Naive thymus-derived CD8-positive, alpha-beta T cell (primary cell): ENCODE results near the gene OLFML2A. TPM values are rescaled to one million over a fixed set of nuclear protein-coding genes. Genes with fewer than 3 reads are reported as not detected.

Experiments used
- ATAC-seq, 2 donors: fragments of 150-1000 bp; cut with Tn5 transposase in 1 of 2; sonication (Bioruptor Pico), chemical (Tn5 transposase) in 1 of 2; 1 replicate in 1 of 2; 2 replicates in 1 of 2; pipeline ENCODE4 v1.10.0; 2021; ENCODE audit warnings: mild to moderate bottlenecking in 2 of 2, moderate library complexity in 2 of 2
- POLR2A ChIA-PET: fragments of 350-600 bp; sonication (Branson Sonifier 250); formaldehyde crosslinking; loops from one replicate; lab custom pipeline; 2021; ENCODE audit warnings: antibody characterized with exemption; lab: Charles Lee
- DNase-seq, 10 donors: peaks; one replicate each; pipeline versions ENCODE4 v3.0.0 to v3.0.0-alpha.2; 2020 to 2022
- H3K27ac Mint-ChIP-seq, 10 donors: one replicate each; pipeline ENCODE4 v1.8.0; 2020 to 2022; ENCODE audit warnings: mild to moderate bottlenecking in 10 of 10, mixed read lengths in 10 of 10, moderate library complexity in 4 of 10, inconsistent platforms in 1 of 10
- H3K27me3 Mint-ChIP-seq, 5 donors: one replicate each; pipeline ENCODE4 v1.8.0; 2021 to 2022; ENCODE audit warnings: mixed read lengths in 5 of 5
- H3K36me3 Mint-ChIP-seq, 3 donors: one replicate each; pipeline ENCODE4 v1.8.0; 2020 to 2022; ENCODE audit warnings: mixed read lengths in 3 of 3, mild to moderate bottlenecking in 2 of 3, inconsistent platforms in 1 of 3
- H3K4me1 Mint-ChIP-seq, 4 donors: one replicate each; pipeline ENCODE4 v1.8.0; 2021 to 2022; ENCODE audit warnings: mixed read lengths in 4 of 4
- H3K4me3 Mint-ChIP-seq, 10 donors: one replicate each; pipeline ENCODE4 v1.8.0; 2020 to 2022; ENCODE audit warnings: mild to moderate bottlenecking in 10 of 10, mixed read lengths in 10 of 10, moderate library complexity in 6 of 10, inconsistent platforms in 1 of 10
- H3K9me3 Mint-ChIP-seq, 9 donors: one replicate each; pipeline ENCODE4 v1.8.0; 2020 to 2022; ENCODE audit warnings: mixed read lengths in 9 of 9, mild to moderate bottlenecking in 3 of 9, inconsistent platforms in 1 of 9, moderate library complexity in 1 of 9
- polyA plus RNA-seq, 3 donors: library from polyadenylated mRNA; unstranded; fragments of 300-500 nt; fragmentation: Illumina TruSeq; gene quantifications; one replicate each; pipeline ENCODE4 v1.2.3, GENCODE V29; 2021
- total RNA-seq, 8 experiments: library from RNA in 2 of 8; stranded (reverse) in 2 of 8; gene quantifications; one replicate each; pipeline ENCODE4 v1.2.3 and lab custom pipeline; 2021 to 2026

OLFML2A gene
- total and polyA plus RNA-seq, 5 experiments from 2014 or later: 0.05 TPM; not detected in 4

DNA sequence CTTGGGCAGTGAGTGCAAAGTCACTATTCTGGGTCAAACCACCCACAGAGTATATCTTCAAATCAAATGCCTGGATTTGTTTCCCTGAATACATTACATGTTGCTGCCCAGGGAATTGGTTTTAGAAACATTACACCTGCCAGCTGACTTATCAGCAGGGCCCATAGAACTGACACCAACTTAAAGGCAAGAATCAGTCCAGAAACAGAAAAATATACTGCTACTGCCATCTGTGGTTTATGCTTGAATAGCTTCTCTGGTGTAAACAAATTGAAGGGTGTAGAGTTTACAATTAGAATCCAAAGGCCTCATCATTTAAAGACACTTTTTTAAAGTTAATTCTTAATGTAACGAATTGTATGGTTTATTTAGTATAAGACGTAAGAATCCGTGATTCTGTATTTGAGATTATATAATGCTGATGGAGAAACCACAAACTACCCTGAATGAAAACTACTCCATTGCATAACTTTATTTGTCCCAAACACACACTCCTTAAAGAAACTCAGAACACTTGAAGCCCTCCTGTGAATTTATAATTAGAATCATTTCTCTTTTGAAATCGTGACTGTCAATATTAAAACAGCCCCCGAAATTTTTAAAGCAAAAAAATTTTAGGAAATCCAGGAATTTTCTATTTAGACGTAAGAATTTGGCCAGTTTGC is 12.0 kb upstream of the OLFML2A start:
- no peak overlapping the region for H3K4me3 Mint-ChIP-seq
- DNase-seq: no peak
- H3K4me1 Mint-ChIP-seq: peaks cover 2 to 14% (median 8%) of the 10 kb centered on the region in 4 donors
- ATAC-seq: peak in 1 of 2 donors; percentile 26
- H3K27me3 Mint-ChIP-seq: peaks cover 46 to 91% (median 63%) of the 10 kb centered on the region in 5 donors
- no peaks in the 10 kb centered on the region for H3K36me3 Mint-ChIP-seq
- H3K9me3 Mint-ChIP-seq: no peaks in the 10 kb centered on the region
- no peak overlapping the region for H3K27ac Mint-ChIP-seq
- POLR2A ChIA-PET: no interaction called here

DNA sequence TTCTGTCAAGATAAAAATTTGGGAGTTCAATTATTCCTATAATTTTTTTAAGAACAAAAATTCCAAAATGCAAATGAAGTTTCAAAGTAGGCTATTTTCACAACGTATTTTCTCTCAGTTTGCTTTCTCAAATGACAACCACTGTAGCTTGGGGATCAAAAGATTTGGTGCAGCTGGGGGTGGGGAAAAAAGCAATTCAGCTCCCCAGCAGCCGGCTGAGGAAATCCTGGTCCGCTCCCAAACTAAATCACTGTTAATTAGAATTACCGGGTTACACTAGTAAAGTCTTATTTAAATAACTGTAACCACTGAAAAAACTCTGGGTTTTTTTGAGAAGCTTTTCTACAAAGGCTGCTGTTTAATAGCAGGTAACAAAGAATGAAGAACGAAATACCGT is 11.5 kb upstream of the OLFML2A start:
- Mint-ChIP-seq H3K9me3 (no peaks in the 10 kb centered on the region), H3K27me3 (peaks cover 49 to 95% (median 65%) of the 10 kb centered on the region in 5 donors), H3K4me1 (peaks cover 6 to 18% (median 12%) of the 10 kb centered on the region in 4 donors), H3K27ac (no peak overlapping the region), H3K4me3 (no peak overlapping the region), H3K36me3 (no peaks in the 10 kb centered on the region)
- POLR2A ChIA-PET: no interaction called here
- DNase-seq: no peak
- no peak for ATAC-seq

DNA sequence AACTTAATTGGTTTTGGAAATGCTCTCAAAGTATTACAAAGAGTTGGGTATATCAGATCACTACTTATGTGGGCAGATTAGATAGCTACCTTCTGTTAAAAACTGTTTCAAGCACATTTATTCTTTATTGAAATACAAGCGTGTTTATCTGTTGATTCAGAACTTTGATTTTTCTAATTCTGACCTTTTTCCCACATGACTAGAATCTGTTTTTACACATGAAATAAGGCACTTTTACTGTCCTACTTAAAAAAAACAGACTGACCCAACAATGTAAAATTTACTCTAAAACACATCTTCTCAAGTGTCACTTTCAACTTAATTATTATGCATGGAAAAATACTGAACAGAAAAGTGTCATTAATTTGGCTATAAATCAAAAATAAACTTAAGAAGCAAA is 10.6 kb upstream of the OLFML2A start:
- peaks cover 47 to 90% (median 63%) of the 10 kb centered on the region in 5 donors for H3K27me3 Mint-ChIP-seq
- no peaks in the 10 kb centered on the region for H3K9me3 Mint-ChIP-seq
- POLR2A ChIA-PET: no interaction called here
- H3K4me1 Mint-ChIP-seq: peaks cover 8 to 20% (median 16%) of the 10 kb centered on the region in 4 donors
- no peak overlapping the region for H3K27ac Mint-ChIP-seq
- ATAC-seq (no peak), DNase-seq (no peak)
- no peak overlapping the region for H3K4me3 Mint-ChIP-seq
- no peaks in the 10 kb centered on the region for H3K36me3 Mint-ChIP-seq

DNA sequence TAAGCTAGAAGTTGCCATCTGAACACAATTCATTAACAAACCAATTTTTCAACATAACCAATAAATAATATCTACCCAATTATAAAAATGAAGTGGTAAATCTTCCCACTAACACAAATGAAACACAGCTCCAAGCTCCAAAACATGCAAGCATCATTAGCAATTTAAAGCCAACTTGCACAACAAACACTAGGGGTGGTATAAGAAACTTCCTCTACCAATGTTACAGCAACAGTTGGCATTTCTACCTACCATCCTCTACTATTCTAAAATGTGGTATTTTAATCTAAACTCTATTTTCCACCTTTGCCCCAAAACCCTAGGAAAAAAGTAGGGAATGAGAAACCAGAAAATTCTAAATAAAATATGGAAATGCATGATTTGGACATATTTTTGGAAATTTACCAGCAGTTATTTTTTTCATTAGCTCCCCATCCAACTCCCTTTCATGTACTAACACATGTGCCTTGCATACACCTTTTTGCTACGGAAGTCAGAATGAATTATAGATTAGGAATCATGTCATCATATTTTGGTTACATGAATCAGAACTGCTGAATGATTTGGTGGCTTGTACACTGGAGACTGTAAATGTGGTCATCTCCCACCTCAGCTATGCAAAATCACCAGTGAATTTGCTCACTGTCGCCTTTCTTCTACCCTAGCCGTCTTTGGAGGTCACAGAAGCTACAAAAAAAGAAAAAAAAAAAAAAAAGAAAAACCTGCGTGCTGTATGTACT is 9.9 kb upstream of the OLFML2A start:
- Mint-ChIP-seq H3K4me3 (no peak overlapping the region), H3K4me1 (peaks cover 11 to 26% (median 20%) of the 10 kb centered on the region in 4 donors), H3K27ac (no peak overlapping the region), H3K27me3 (peaks cover 45 to 83% (median 61%) of the 10 kb centered on the region in 5 donors), H3K36me3 (no peaks in the 10 kb centered on the region), H3K9me3 (no peaks in the 10 kb centered on the region)
- no peak for DNase-seq
- no peak for ATAC-seq
- POLR2A ChIA-PET: no interaction called here

DNA sequence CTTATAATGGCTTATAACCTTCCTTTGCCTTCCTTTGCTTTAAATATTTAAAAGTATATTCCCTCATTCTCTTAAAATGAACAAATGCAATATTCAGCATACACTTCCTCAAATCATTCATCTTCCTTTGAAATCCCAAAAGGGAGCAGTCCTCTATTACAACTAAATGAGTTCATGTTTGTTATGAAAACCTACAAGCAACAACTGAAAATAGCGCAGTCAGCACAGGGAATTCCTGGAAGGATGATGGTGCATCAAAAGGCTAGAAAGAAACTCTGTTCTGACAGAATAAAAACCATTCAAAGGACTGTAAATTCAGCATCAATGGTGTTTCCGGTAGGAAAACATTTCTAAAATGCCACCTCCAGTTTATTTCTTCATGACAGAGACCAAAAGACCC is 9.1 kb upstream of the OLFML2A start:
- H3K9me3 Mint-ChIP-seq: no peaks in the 10 kb centered on the region
- peaks cover 43 to 83% (median 59%) of the 10 kb centered on the region in 5 donors for H3K27me3 Mint-ChIP-seq
- POLR2A ChIA-PET: no interaction called here
- H3K4me1 Mint-ChIP-seq: peaks cover 15 to 32% (median 28%) of the 10 kb centered on the region in 4 donors
- H3K36me3 Mint-ChIP-seq: no peaks in the 10 kb centered on the region
- no peak overlapping the region for H3K4me3 Mint-ChIP-seq
- no peak for DNase-seq
- ATAC-seq: no peak
- H3K27ac Mint-ChIP-seq: no peak overlapping the region

DNA sequence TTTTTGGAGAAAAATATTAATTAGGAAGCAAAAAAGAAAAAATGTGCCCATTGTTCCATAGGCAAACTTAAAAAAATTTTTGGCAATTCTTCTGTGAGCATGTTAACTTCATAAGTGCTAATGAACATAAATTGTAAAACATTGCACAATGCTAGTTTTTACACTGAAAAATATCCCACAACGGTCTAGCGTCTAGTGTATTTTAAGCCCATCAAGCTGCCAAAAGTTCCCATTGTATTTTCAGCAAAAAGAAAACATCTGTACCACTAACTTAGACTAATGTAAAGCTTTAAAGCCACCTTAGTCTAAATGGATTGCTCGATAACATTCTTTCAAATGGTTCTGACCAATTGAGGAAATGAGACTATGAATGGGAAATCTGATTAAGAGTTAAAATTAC is 8.6 kb upstream of the OLFML2A start:
- Mint-ChIP-seq H3K27ac (no peak overlapping the region), H3K27me3 (peaks cover 42 to 83% (median 53%) of the 10 kb centered on the region in 5 donors), H3K4me1 (peaks cover 15 to 32% (median 28%) of the 10 kb centered on the region in 4 donors), H3K9me3 (no peaks in the 10 kb centered on the region), H3K4me3 (no peak overlapping the region), H3K36me3 (no peaks in the 10 kb centered on the region)
- no peak for DNase-seq
- POLR2A ChIA-PET: no interaction called here
- ATAC-seq: no peak

DNA sequence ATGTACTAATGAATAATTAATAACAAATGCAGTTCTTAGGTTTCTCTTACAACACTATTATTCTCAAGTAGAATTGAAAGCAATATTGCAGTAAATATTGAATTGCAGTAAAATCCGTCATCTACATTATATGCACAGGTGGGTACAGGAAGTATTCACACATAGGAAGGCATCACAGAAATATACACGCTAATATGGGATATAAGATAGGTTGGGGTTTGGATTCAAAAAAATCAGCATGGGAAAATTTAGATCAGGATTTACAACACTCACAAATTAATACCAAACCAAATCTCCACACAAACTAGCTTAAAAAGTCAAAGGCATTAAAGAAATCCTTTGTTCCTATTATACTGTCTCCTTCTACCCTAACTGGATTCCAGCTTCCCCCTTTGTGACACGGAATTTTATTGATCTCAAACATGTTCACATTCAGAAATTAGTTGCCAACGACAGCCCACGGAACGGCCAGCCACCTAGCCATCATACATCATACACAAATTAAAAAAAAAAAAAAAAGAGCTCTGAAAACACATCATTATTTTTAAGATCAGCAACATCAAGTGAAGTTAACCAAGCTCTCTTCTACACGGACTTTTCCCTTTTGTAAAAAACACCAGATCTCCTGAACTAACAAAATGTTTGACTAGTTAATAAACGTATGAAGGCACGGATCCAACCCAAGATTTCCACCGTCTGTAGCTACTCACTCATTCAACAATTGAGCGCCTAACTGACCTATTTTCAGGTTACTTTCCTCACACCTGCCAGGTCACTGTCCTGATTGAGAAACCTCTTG is 8.0 kb upstream of the OLFML2A start:
- Mint-ChIP-seq H3K4me3 (peak overlapping the region; percentile 75 to 92 (median 83)), H3K4me1 (peaks cover 15 to 33% (median 28%) of the 10 kb centered on the region in 4 donors), H3K9me3 (no peaks in the 10 kb centered on the region), H3K36me3 (no peaks in the 10 kb centered on the region), H3K27me3 (peaks cover 45 to 83% (median 54%) of the 10 kb centered on the region in 5 donors), H3K27ac (peak overlapping the region in 1 of 10 donors; percentile 6)
- DNase-seq (no peak), ATAC-seq (no peak)
- POLR2A ChIA-PET: no interaction called here

DNA sequence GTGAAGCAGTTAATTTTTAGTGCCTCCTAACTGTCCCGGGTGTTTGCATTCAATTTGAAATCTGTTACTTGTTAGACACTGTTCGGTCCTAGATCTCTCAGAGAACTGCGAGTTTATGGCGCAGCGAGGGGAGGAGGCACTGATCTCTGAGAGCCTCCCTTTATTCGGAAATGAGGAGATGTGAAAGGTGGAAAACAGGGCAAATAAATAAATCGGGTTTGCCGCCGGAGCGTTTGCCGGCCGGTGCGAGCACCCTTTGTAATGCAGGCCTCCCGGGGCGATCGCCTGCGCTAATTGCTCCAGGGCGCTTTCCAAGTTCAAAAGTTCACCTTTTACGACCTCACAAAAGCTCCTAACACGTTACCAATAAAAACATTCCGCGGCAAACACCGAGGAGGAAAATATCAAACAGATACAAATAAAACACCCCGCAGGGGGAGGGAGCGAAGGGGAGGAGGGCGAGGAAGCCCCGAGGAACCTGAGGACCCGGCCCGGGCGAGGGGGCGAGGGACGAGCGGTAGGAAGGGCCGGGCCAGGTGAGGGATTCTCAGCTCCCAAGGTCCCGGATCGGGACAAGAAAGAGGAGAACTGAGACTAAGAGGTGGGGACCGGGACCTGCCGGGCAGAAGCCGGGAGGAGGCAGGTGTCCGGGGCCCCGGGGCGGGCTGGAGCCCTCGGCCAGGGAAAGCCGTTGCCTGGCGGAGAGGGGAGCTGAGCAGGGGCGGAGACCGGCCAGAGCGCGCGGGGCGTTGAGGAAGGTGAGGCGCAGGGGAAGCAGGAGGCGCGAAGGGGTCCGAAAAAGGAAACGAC is 7.2 kb upstream of the OLFML2A start:
- no peak for ATAC-seq
- Mint-ChIP-seq H3K36me3 (no peaks in the 10 kb centered on the region), H3K27ac (peak overlapping the region in 5 of 10 donors; percentile 6 to 49 (median 37)), H3K27me3 (peaks cover 53 to 83% (median 57%) of the 10 kb centered on the region in 5 donors), H3K4me3 (peak overlapping the region; percentile 78 to 92 (median 88)), H3K9me3 (no peaks in the 10 kb centered on the region), H3K4me1 (peaks cover 19 to 40% (median 33%) of the 10 kb centered on the region in 4 donors)
- POLR2A ChIA-PET: interaction anchor here (0.7 to 3.1 kb wide), 4 partner anchors 83 to 99 kb away, joined by 5 to 25 read pairs (median 11); partner anchors contain the start of genes ARPC5L, RPL35 and WDR38
- peak in 1 of 10 donors; percentile 10 for DNase-seq

DNA sequence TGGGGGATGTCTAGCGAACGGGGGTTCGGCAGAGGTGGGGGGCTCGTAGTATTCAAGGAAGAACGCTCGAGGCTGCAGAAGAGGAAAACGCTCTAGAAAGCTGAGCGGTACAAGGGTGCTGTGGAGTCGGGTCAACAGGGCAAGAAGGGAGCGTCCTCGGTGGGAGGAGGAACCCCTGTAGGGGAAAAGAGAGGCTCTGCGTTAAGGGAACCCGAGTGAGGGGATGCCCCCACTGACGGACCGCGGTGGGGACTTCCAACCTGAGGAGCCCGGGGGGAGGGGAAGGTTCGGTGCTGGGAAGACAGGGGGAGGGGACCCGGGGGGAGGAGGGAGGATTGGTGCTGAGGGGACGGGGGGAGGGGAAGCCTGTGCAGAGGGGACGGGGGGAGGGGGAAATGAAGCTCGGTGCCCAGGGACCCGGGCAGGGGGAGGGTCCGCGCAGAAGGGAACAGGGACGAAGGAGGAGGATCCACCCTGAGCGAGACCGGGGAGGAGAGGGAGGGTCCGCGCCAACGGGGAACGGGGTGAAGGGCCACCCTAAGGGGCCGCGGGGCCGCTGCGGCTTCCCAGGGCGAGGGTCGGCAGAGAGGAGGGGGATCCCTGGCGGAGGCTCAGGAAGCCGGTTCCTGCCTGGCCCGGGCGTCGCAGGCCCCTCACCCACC is 6.4 kb upstream of the OLFML2A start:
- peaks cover 19 to 40% (median 33%) of the 10 kb centered on the region in 4 donors for H3K4me1 Mint-ChIP-seq
- POLR2A ChIA-PET: interaction anchor here (0.7 to 3.1 kb wide), 6 partner anchors 58 to 99 kb away, joined by 3 to 25 read pairs (median 8); partner anchors contain the start of genes ARPC5L, RPL35 and WDR38

DNA sequence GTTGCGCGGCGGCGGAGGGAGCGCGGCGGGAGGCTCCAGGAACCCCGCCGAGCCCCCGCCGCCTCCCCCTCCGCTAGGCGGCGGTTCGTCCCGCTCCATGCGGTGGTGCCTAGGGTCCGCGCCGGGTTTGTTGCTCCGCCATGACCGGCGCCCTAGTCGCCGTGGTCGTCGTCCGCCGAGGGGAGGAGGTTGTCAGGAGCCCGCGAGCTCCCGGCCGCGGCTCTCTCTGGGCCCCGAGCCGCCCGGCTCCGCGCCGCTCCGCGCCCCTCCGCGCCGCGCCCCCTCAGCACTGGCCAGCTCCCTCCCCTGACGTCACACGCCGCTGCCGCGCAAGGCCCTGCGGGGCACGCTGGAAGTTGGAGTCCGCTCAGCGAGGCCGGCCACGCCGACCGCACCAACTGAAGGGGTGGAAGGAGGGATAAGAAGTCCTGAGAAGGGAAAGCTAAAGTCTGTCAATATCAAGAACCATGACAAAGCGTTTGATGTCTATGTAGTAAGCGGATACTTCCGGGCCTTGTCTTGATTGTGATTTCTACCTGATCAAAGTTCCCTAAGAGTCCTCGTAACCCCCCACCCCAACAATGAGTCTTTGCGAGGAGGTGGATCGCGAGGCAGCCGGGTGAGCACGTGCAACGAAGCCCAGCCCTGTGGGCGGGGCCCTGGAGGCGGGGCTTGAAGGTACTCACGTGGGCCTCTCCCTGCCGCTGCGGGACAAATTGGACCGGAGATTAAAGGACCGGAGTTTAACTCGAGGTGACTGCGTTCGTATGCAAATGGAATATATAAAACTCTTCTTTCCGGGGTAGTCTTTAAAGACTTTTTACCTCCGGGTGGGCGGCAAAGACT is 5.7 kb upstream of the OLFML2A start, which contains the start of gene NR6A1:
Gene NR6A1 (minus strand): TSS at position 291 of the 846 bp plus-strand sequence.
- peak; percentile 84 to 95 (median 90) for DNase-seq
- H3K27me3 Mint-ChIP-seq: peaks cover 57 to 87% (median 62%) of the 10 kb centered on the region in 5 donors
- no peaks in the 10 kb centered on the region for H3K36me3 Mint-ChIP-seq
- peaks cover 23 to 46% (median 39%) of the 10 kb centered on the region in 4 donors for H3K4me1 Mint-ChIP-seq
- H3K27ac Mint-ChIP-seq: peak within 1 kb of the TSS; percentile 40 to 88 (median 76)
- POLR2A ChIA-PET: interaction anchor here (1.0 to 3.1 kb wide), 7 partner anchors 59 to 98 kb away, joined by 3 to 25 read pairs (median 4); partner anchors contain the start of genes ARPC5L, RPL35 and WDR38
- no peaks in the 10 kb centered on the region for H3K9me3 Mint-ChIP-seq
- ATAC-seq: peak; percentile 88 to 91
- H3K4me3 Mint-ChIP-seq: peak within 1 kb of the TSS; percentile 84 to 94 (median 91)

More for the DNA sequence above, 6.4 kb upstream of the OLFML2A start:
- ATAC-seq (no peak), DNase-seq (peak in 3 of 10 donors; percentile 12 to 63 (median 22))
- Mint-ChIP-seq H3K27ac (peak overlapping the region in 3 of 10 donors; percentile 18 to 48 (median 18)), H3K4me3 (peak overlapping the region; percentile 78 to 92 (median 88)), H3K27me3 (peaks cover 54 to 82% (median 55%) of the 10 kb centered on the region in 5 donors), H3K36me3 (no peaks in the 10 kb centered on the region), H3K9me3 (no peaks in the 10 kb centered on the region)
